WTC11 (cell line): ENCODE results near the gene DUSP18. TPM values are rescaled to one million over a fixed set of nuclear protein-coding genes. Genes with fewer than 3 reads are reported as not detected.
A peak's percentile ranks its signal among the peaks of the same experiment; 100 is the strongest.

Experiments used
- ATAC-seq: fragments of 200-7000 bp; cut with Tn5 transposase; 2 replicates; pipeline ENCODE4 v1.10.0; 2021; ENCODE audit warnings: mild to moderate bottlenecking, moderate library complexity
- CTCF ChIA-PET: fragments of 300-600 bp; sonication (Branson Sonifier 250); formaldehyde crosslinking; loops from one replicate; lab custom pipeline; 2021; ENCODE audit warnings: antibody characterized with exemption; lab: Charles Lee
- POLR2A ChIA-PET: fragments of 350-600 bp; sonication (Branson Sonifier 250); formaldehyde crosslinking; loops from one replicate; lab custom pipeline; 2021; ENCODE audit warnings: antibody characterized with exemption; lab: Charles Lee
- DNase-seq: peaks from one replicate; pipeline ENCODE4 v3.0.0; 2021; ENCODE audit warnings: low spot score
- H3K27ac Mint-ChIP-seq: 2 replicates; pipeline ENCODE4 v1.8.0; 2021; ENCODE audit warnings: mixed read lengths
- H3K27me3 Mint-ChIP-seq: 2 replicates; pipeline ENCODE4 v1.8.0; 2021; ENCODE audit warnings: low read depth, mild to moderate bottlenecking, moderate library complexity, mixed read lengths
- H3K36me3 Mint-ChIP-seq: 2 replicates; pipeline ENCODE4 v1.8.0; 2021; ENCODE audit warnings: mixed read lengths
- H3K4me1 Mint-ChIP-seq: 2 replicates; pipeline ENCODE4 v1.8.0; 2022; ENCODE audit warnings: mixed read lengths
- H3K4me3 Mint-ChIP-seq: 2 replicates; pipeline ENCODE4 v1.8.0; 2021; ENCODE audit warnings: mild to moderate bottlenecking, moderate library complexity, mixed read lengths
- H3K9me3 Mint-ChIP-seq: 2 replicates; pipeline ENCODE4 v1.8.0; 2021; ENCODE audit warnings: mixed read lengths
- ATF3 ChIP-seq: sonication (generic); formaldehyde crosslinking; conservative IDR thresholded peaks from 2 replicates; pipeline ENCODE4 v1.8.1; 2022; ENCODE audit warnings: mild to moderate bottlenecking, missing genetic modification reagents
- E2F1 ChIP-seq: sonication (generic); formaldehyde crosslinking; IDR thresholded peaks from 2 replicates; pipeline ENCODE4 v1.8.0; 2022; ENCODE audit warnings: mild to moderate bottlenecking, missing genetic modification reagents
- ELF4 ChIP-seq: sonication (generic); formaldehyde crosslinking; IDR thresholded peaks from 2 replicates; pipeline ENCODE4 v1.8.1; 2022; ENCODE audit warnings: low read depth, mild to moderate bottlenecking, moderate library complexity, missing genetic modification reagents
- ERG ChIP-seq: fragments of 250-450 bp; sonication (Bioruptor Pico); IDR thresholded peaks from 2 replicates; pipeline ENCODE4 v1.8.0; 2021; ENCODE audit warnings: mild to moderate bottlenecking
- ESRRA ChIP-seq: sonication (generic); formaldehyde crosslinking; IDR thresholded peaks from 2 replicates; pipeline ENCODE4 v1.8.1; 2022; ENCODE audit warnings: mild to moderate bottlenecking, missing genetic modification reagents, borderline replicate concordance
- FOXP1 ChIP-seq: sonication (generic); formaldehyde crosslinking; IDR thresholded peaks from 2 replicates; pipeline ENCODE4 v1.8.0; 2022; ENCODE audit warnings: missing genetic modification reagents, mild to moderate bottlenecking, moderate library complexity, borderline replicate concordance
- GABPB1 ChIP-seq: sonication (generic); formaldehyde crosslinking; IDR thresholded peaks from 2 replicates; pipeline ENCODE4 v1.8.1; 2023; ENCODE audit warnings: mild to moderate bottlenecking, missing genetic modification reagents
- GRHL2 ChIP-seq: fragments of 250-450 bp; sonication (Bioruptor Pico); IDR thresholded peaks from 2 replicates; pipeline ENCODE4 v1.8.0; 2022; ENCODE audit warnings: mild to moderate bottlenecking, moderate library complexity; ENCODE audit not compliant: insufficient replicate concordance, severe bottlenecking
- HMGA2 ChIP-seq: fragments of 250-450 bp; sonication (Bioruptor Pico); IDR thresholded peaks from 2 replicates; pipeline ENCODE4 v1.4.0; 2021; ENCODE audit warnings: mild to moderate bottlenecking, moderate library complexity
- HMGXB4 ChIP-seq: sonication (generic); formaldehyde crosslinking; IDR thresholded peaks from 2 replicates; pipeline ENCODE4 v1.8.1; 2023; ENCODE audit warnings: mild to moderate bottlenecking, moderate library complexity, missing genetic modification reagents
- KAT7 ChIP-seq: sonication (generic); formaldehyde crosslinking; IDR thresholded peaks from 2 replicates; pipeline ENCODE4 v1.8.1; 2023; ENCODE audit warnings: missing genetic modification reagents, mild to moderate bottlenecking, borderline replicate concordance
- MAX ChIP-seq: sonication (generic); formaldehyde crosslinking; IDR thresholded peaks from 2 replicates; pipeline ENCODE4 v1.8.0; 2022; ENCODE audit warnings: mild to moderate bottlenecking, missing genetic modification reagents
- NFE2L1 ChIP-seq: sonication (generic); formaldehyde crosslinking; IDR thresholded peaks from 2 replicates; pipeline ENCODE4 v1.8.1; 2023; ENCODE audit warnings: missing genetic modification reagents
- OVOL2 ChIP-seq: fragments of 250-450 bp; sonication (Bioruptor Pico); IDR thresholded peaks from 2 replicates; pipeline ENCODE4 v1.9.0; 2021; ENCODE audit warnings: mild to moderate bottlenecking, borderline replicate concordance
- PRRX2 ChIP-seq: fragments of 250-450 bp; sonication (Bioruptor Pico); IDR thresholded peaks from 2 replicates; pipeline ENCODE4 v1.8.0; 2021; ENCODE audit warnings: mild to moderate bottlenecking
- SP1 ChIP-seq: sonication (generic); formaldehyde crosslinking; conservative IDR thresholded peaks from 2 replicates; pipeline ENCODE4 v1.8.1; 2022; ENCODE audit warnings: missing genetic modification reagents
- ZNF263 ChIP-seq: sonication (generic); formaldehyde crosslinking; IDR thresholded peaks from 2 replicates; pipeline ENCODE4 v1.8.1; 2022; ENCODE audit warnings: low read depth, mild to moderate bottlenecking, moderate library complexity, missing genetic modification reagents
- ZNF317 ChIP-seq: sonication (generic); formaldehyde crosslinking; IDR thresholded peaks from 2 replicates; pipeline ENCODE4 v1.8.1; 2023; ENCODE audit warnings: low read depth, mild to moderate bottlenecking, moderate library complexity, missing genetic modification reagents, borderline replicate concordance
- ZNF416 ChIP-seq: fragments of 250-450 bp; sonication (Bioruptor Pico); IDR thresholded peaks from 2 replicates; pipeline ENCODE4 v1.9.0; 2021; ENCODE audit warnings: mild to moderate bottlenecking, inconsistent platforms
- total RNA-seq: library from RNA; stranded (reverse); gene quantifications from 3 replicates; pipeline ENCODE4 v1.2.3, GENCODE V29; 2021
- TF ChIP-seq, protein P1 (sequence below): sonication (generic); formaldehyde crosslinking; IDR thresholded peaks from 2 replicates; pipeline ENCODE4 v1.8.0; 2023; ENCODE audit warnings: mild to moderate bottlenecking, missing genetic modification reagents
- TF ChIP-seq, protein P2 (sequence below): sonication (generic); formaldehyde crosslinking; IDR thresholded peaks from 2 replicates; pipeline ENCODE4 v1.8.1; 2022; ENCODE audit warnings: missing genetic modification reagents, borderline replicate concordance
- TF ChIP-seq, protein P3 (sequence below): sonication (generic); formaldehyde crosslinking; IDR thresholded peaks from 2 replicates; pipeline ENCODE4 v1.8.1; 2022; ENCODE audit warnings: low read depth, missing genetic modification reagents, borderline replicate concordance
- TF ChIP-seq, protein P4 (sequence below): sonication (generic); formaldehyde crosslinking; IDR thresholded peaks from 2 replicates; pipeline ENCODE4 v1.8.0; 2022; ENCODE audit warnings: mild to moderate bottlenecking, missing genetic modification reagents

The DUSP18 gene
- total RNA-seq, 1 experiment from 2014 or later: 4.3 TPM

- H3K36me3 Mint-ChIP-seq: peaks cover 25% of the 10 kb centered on the region
- 0 out of 2 replicates have a peak overlapping the region, but pooled peaks have one; percentile 15 for H3K27ac Mint-ChIP-seq
- POLR2A ChIA-PET: interaction anchor here (0.7 to 1.7 kb wide), 3 partner anchors 60 to 334 kb away, joined by 3 to 8 read pairs (median 4); partner anchors contain the start of genes MORC2, OSBP2 and TUG1
- H3K4me1 Mint-ChIP-seq: peaks cover 18% of the 10 kb centered on the region
- peak; percentile 49 for ATAC-seq
- CTCF ChIA-PET: interaction anchor here (0.6 to 5.6 kb wide), 65 partner anchors 8 to 1036 kb away, joined by 3 to 166 read pairs (median 4); partner anchors contain the start of genes DUSP18, GAL3ST1, OSBP2 and PES1
- peak overlapping the region; percentile 65 for H3K4me3 Mint-ChIP-seq
- H3K9me3 Mint-ChIP-seq: peaks cover 10% of the 10 kb centered on the region
- H3K27me3 Mint-ChIP-seq: 0 out of 2 replicates have a peak, but pooled peaks cover 7% of the 10 kb centered on the region
- peak; percentile 92 for DNase-seq
- no peak for TF ChIP-seq OVOL2 (CRISPR knock-in tag)
- TF ChIP-seq MAX (CRISPR knock-in tag): peak; percentile 30; the same call in 1 of the 2 replicates
- 0 out of 2 replicates have a peak, but pooled peaks have one; percentile 36 for TF ChIP-seq ATF3 (CRISPR knock-in tag)
- TF ChIP-seq, protein P1, sequence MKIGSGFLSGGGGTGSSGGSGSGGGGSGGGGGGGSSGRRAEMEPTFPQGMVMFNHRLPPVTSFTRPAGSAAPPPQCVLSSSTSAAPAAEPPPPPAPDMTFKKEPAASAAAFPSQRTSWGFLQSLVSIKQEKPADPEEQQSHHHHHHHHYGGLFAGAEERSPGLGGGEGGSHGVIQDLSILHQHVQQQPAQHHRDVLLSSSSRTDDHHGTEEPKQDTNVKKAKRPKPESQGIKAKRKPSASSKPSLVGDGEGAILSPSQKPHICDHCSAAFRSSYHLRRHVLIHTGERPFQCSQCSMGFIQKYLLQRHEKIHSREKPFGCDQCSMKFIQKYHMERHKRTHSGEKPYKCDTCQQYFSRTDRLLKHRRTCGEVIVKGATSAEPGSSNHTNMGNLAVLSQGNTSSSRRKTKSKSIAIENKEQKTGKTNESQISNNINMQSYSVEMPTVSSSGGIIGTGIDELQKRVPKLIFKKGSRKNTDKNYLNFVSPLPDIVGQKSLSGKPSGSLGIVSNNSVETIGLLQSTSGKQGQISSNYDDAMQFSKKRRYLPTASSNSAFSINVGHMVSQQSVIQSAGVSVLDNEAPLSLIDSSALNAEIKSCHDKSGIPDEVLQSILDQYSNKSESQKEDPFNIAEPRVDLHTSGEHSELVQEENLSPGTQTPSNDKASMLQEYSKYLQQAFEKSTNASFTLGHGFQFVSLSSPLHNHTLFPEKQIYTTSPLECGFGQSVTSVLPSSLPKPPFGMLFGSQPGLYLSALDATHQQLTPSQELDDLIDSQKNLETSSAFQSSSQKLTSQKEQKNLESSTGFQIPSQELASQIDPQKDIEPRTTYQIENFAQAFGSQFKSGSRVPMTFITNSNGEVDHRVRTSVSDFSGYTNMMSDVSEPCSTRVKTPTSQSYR: no peak
- 0 out of 2 replicates have a peak, but pooled peaks have one; percentile 24 for TF ChIP-seq GABPB1 (CRISPR knock-in tag)
- TF ChIP-seq, protein P2, sequence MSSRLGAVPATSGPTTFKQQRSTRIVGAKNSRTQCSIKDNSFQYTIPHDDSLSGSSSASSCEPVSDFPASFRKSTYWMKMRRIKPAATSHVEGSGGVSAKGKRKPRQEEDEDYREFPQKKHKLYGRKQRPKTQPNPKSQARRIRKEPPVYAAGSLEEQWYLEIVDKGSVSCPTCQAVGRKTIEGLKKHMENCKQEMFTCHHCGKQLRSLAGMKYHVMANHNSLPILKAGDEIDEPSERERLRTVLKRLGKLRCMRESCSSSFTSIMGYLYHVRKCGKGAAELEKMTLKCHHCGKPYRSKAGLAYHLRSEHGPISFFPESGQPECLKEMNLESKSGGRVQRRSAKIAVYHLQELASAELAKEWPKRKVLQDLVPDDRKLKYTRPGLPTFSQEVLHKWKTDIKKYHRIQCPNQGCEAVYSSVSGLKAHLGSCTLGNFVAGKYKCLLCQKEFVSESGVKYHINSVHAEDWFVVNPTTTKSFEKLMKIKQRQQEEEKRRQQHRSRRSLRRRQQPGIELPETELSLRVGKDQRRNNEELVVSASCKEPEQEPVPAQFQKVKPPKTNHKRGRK (CRISPR knock-in tag): 0 out of 2 replicates have a peak, but pooled peaks have one; percentile 33
- TF ChIP-seq NFE2L1 (CRISPR knock-in tag): 0 out of 2 replicates have a peak, but pooled peaks have one; percentile 45
- TF ChIP-seq PRRX2 (CRISPR knock-in tag): no peak
- no peak for TF ChIP-seq GRHL2 (CRISPR knock-in tag)
- no peak for TF ChIP-seq KAT7 (CRISPR knock-in tag)
- TF ChIP-seq, protein P3, sequence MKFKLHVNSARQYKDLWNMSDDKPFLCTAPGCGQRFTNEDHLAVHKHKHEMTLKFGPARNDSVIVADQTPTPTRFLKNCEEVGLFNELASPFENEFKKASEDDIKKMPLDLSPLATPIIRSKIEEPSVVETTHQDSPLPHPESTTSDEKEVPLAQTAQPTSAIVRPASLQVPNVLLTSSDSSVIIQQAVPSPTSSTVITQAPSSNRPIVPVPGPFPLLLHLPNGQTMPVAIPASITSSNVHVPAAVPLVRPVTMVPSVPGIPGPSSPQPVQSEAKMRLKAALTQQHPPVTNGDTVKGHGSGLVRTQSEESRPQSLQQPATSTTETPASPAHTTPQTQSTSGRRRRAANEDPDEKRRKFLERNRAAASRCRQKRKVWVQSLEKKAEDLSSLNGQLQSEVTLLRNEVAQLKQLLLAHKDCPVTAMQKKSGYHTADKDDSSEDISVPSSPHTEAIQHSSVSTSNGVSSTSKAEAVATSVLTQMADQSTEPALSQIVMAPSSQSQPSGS (CRISPR knock-in tag): no peak
- no peak for TF ChIP-seq ELF4
- TF ChIP-seq FOXP1 (CRISPR knock-in tag): no peak
- TF ChIP-seq E2F1 (CRISPR knock-in tag): no peak
- TF ChIP-seq HMGA2 (CRISPR knock-in tag): no peak
- no peak for TF ChIP-seq HMGXB4
- no peak for TF ChIP-seq ZNF317 (CRISPR knock-in tag)
- TF ChIP-seq ERG (CRISPR knock-in tag): no peak
- TF ChIP-seq ZNF263: no peak
- no peak for TF ChIP-seq ESRRA
- TF ChIP-seq, protein P4, sequence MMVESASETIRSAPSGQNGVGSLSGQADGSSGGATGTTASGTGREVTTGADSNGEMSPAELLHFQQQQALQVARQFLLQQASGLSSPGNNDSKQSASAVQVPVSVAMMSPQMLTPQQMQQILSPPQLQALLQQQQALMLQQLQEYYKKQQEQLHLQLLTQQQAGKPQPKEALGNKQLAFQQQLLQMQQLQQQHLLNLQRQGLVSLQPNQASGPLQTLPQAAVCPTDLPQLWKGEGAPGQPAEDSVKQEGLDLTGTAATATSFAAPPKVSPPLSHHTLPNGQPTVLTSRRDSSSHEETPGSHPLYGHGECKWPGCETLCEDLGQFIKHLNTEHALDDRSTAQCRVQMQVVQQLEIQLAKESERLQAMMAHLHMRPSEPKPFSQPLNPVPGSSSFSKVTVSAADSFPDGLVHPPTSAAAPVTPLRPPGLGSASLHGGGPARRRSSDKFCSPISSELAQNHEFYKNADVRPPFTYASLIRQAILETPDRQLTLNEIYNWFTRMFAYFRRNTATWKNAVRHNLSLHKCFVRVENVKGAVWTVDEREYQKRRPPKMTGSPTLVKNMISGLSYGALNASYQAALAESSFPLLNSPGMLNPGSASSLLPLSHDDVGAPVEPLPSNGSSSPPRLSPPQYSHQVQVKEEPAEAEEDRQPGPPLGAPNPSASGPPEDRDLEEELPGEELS (CRISPR knock-in tag): no peak
- TF ChIP-seq SP1 (CRISPR knock-in tag): no peak
- no peak for TF ChIP-seq ZNF416 (CRISPR knock-in tag)
These were observed 33.0 kb downstream of the DUSP18 start for GRCh38 chr22:30634471-30635233.
